ENCODE measurements around the gene UCN.

The UCN gene

DNA sequence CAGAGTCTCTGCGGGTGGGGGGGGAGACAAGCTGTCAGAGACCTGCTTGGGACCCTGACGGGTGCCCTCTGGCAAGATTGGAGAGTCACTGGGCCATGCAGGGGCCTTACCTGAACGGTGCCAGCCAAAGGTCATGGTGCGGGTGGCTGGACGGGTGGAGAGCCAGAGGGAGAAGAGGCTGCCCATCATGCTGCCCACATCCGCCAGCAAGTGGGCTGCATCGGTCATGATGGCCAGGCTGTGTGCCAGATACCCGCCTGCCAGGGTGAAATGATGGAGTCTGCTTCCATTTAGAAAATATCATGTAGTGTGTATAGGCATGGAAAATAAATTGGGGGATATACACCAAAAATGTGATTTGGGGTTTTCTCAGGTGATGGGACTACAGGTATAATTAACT lies 50.2 kb downstream of the UCN start:
- DNase-seq, result no peak

Measured in effector CD4-positive, alpha-beta T cell (primary cell).